Loucy (cell line): ENCODE results near the gene PLCL1.

ENCODE experiments used
- H2AFZ ChIP-seq: fragments of 200-600 bp; sonication (generic); 2 replicates; pipeline ENCODE4 v1.6.0; 2016; ENCODE audit warnings: antibody characterized with exemption, mild to moderate bottlenecking, low read length, moderate library complexity
- H3F3A ChIP-seq: fragments of 200-600 bp; 2 replicates; pipeline ENCODE4 v1.6.0; 2016; ENCODE audit warnings: antibody characterized with exemption, low read depth, mild to moderate bottlenecking
- H3K27me3 ChIP-seq: fragments of 200-600 bp; sonication (generic); 2 replicates; pipeline ENCODE4 v1.6.1; 2014; ENCODE audit warnings: low read length, mild to moderate bottlenecking; ENCODE audit not compliant: insufficient read depth, poor library complexity, severe bottlenecking
- H3K36me3 ChIP-seq: fragments of 200-600 bp; sonication (generic); 2 replicates; pipeline ENCODE4 v1.6.1; 2016; ENCODE audit warnings: low read length; ENCODE audit not compliant: insufficient read depth
- H3K4me1 ChIP-seq: fragments of 200-600 bp; sonication (generic); 2 replicates; pipeline ENCODE4 v1.5.1; 2014; ENCODE audit warnings: low read length, mild to moderate bottlenecking; ENCODE audit not compliant: insufficient read depth, poor library complexity, severe bottlenecking
- H3K4me2 ChIP-seq: fragments of 200-600 bp; sonication (generic); 2 replicates; pipeline ENCODE4 v1.6.0; 2014; ENCODE audit warnings: antibody characterized with exemption, low read length, low read depth, mild to moderate bottlenecking; ENCODE audit not compliant: poor library complexity, severe bottlenecking
- H3K4me3 ChIP-seq: fragments of 200-600 bp; sonication (generic); 2 replicates; pipeline ENCODE4 v1.5.1; 2014; ENCODE audit warnings: low read length, mild to moderate bottlenecking, mixed read lengths; ENCODE audit not compliant: poor library complexity, severe bottlenecking
- H3K79me2 ChIP-seq: fragments of 200-600 bp; sonication (generic); 2 replicates; pipeline ENCODE4 v1.6.1; 2014; ENCODE audit warnings: low read length; ENCODE audit not compliant: insufficient read depth
- H3K9ac ChIP-seq: fragments of 200-600 bp; sonication (generic); 2 replicates; pipeline ENCODE4 v1.6.0; 2014; ENCODE audit warnings: mild to moderate bottlenecking, low read depth, low read length, moderate library complexity; ENCODE audit not compliant: poor library complexity, severe bottlenecking
- H3K9me2 ChIP-seq: fragments of 200-600 bp; sonication (generic); replicated peaks from 2 replicates; pipeline ENCODE4 v1.6.1; 2016; ENCODE audit warnings: low read depth, low read length, mixed read lengths
- H3K9me3 ChIP-seq: fragments of 200-600 bp; sonication (generic); 2 replicates; pipeline ENCODE4 v1.6.1; 2014; ENCODE audit warnings: mild to moderate bottlenecking, antibody characterized with exemption, low read length, low read depth; ENCODE audit not compliant: insufficient read depth
- H4K20me1 ChIP-seq: fragments of 200-600 bp; sonication (generic); 2 replicates; pipeline ENCODE4 v1.6.0; 2014; ENCODE audit warnings: antibody characterized with exemption, low read length, mild to moderate bottlenecking; ENCODE audit not compliant: insufficient read depth, poor library complexity, severe bottlenecking
- EZH2phosphoT487 ChIP-seq: fragments of 200-600 bp; IDR thresholded peaks from 2 replicates; pipeline ENCODE4 v1.6.1; 2018; ENCODE audit warnings: antibody characterized with exemption, mild to moderate bottlenecking, moderate library complexity, borderline replicate concordance
- TF ChIP-seq, protein P1 (sequence below): fragments of 200-600 bp; sonication (generic); conservative IDR thresholded peaks from 2 replicates; pipeline ENCODE4 v1.5.1; 2014; ENCODE audit warnings: mild to moderate bottlenecking, antibody characterized with exemption, low read length

PLCL1 gene

DNA sequence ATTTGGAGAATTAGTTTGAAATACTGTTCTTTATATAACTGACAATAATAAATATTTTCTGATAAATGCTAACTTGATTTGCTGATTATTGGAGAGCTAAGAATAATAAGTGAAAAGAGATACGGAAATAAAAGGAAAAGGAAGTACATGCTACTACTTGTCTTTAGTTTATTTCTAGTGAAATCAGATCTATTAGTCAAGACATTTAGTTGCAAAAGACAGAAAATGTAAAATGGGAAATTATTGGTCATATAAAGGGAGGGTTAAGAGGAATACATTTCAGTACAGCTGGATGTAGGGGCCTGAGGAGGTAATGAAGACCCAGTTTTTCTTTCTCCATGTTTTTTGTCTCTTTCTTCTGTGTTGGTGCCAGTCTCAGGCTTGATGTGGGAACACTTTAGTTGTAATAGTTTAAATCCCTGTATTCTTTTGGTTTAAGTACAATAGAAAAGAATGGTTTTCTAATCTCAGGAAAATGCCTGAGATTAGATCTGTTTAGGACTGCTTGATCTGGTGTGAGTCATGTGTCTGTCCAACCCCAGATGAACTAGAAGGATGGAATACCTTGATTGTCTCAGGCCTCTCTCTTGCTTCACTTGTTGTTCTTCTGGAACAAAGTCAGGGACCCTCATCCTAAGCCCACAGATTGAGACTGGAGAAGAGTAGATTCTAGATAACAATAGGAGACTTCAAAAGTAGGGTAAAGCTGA lies 58.0 kb downstream of the PLCL1 start:
- Histone ChIP-seq H2AFZ (no peak overlapping the region), H3K79me2 (no peaks in the 10 kb centered on the region), H4K20me1 (no peaks in the 10 kb centered on the region), H3K4me2 (no peak overlapping the region), H3K4me3 (no peak overlapping the region), H3K9me2 (no peaks in the 10 kb centered on the region), H3K9ac (no peak overlapping the region), H3F3A (no peaks in the 10 kb centered on the region), H3K36me3 (no peaks in the 10 kb centered on the region), H3K27me3 (no peaks in the 10 kb centered on the region), H3K9me3 (0 out of 2 replicates have a peak, but pooled peaks cover 3% of the 10 kb centered on the region), H3K4me1 (peaks cover 13% of the 10 kb centered on the region)
- TF ChIP-seq EZH2phosphoT487 = no peak
- TF ChIP-seq, protein P1, sequence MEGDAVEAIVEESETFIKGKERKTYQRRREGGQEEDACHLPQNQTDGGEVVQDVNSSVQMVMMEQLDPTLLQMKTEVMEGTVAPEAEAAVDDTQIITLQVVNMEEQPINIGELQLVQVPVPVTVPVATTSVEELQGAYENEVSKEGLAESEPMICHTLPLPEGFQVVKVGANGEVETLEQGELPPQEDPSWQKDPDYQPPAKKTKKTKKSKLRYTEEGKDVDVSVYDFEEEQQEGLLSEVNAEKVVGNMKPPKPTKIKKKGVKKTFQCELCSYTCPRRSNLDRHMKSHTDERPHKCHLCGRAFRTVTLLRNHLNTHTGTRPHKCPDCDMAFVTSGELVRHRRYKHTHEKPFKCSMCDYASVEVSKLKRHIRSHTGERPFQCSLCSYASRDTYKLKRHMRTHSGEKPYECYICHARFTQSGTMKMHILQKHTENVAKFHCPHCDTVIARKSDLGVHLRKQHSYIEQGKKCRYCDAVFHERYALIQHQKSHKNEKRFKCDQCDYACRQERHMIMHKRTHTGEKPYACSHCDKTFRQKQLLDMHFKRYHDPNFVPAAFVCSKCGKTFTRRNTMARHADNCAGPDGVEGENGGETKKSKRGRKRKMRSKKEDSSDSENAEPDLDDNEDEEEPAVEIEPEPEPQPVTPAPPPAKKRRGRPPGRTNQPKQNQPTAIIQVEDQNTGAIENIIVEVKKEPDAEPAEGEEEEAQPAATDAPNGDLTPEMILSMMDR = no peak

DNA sequence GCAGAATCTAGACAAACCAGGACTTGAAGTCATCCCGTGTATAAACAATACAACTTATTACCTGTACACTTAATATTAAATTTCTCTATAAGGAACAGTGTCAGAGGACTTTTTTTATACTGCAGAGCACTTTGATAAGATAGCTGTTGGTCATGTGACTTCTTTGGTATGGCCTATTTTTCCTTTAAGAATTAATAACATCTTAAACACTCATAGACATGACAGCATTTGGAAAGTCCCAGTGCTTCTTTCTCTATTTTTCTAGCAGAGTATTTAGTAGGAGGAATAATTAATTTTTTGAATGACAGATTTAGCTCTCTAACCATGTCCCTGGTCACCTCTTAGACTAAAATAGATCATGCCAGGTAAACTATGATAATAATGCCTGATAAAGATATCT lies 59.4 kb downstream of the PLCL1 start:
- no peak overlapping the region for H3K4me2 ChIP-seq
- no peaks in the 10 kb centered on the region for H4K20me1 ChIP-seq
- no peaks in the 10 kb centered on the region for H3K27me3 ChIP-seq
- H3K9me2 ChIP-seq = no peaks in the 10 kb centered on the region
- no peaks in the 10 kb centered on the region for H3K79me2 ChIP-seq
- 0 out of 2 replicates have a peak, but pooled peaks cover under 1% of the 10 kb centered on the region for H3K9me3 ChIP-seq
- no peak overlapping the region for H2AFZ ChIP-seq
- no peak overlapping the region for H3K9ac ChIP-seq
- no peaks in the 10 kb centered on the region for H3K36me3 ChIP-seq
- TF ChIP-seq, protein P1 = no peak
- no peak for TF ChIP-seq EZH2phosphoT487
- H3F3A ChIP-seq = no peaks in the 10 kb centered on the region
- H3K4me1 ChIP-seq = peaks cover 18% of the 10 kb centered on the region
- H3K4me3 ChIP-seq = no peak overlapping the region

DNA sequence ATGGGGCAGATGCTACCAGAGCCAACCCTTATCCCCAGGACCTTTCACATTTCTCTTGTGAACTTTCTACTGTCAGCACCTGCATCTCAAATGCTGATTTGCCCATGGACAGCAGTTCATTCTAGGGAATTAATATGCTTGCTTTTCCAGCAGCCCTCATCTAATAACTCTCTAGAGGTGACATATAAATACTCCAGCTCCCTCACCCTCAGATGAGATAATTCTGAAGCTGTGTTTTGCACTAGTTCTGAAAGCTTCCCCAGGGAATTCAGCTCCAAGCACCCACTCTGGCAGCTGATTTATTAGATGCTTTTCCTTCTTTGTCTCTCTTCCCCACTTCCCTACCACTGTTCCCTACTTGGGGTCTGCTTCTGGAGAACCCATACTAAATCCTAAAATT lies 62.1 kb downstream of the PLCL1 start:
- H3K4me3 ChIP-seq = no peak overlapping the region
- no peaks in the 10 kb centered on the region for H3K9me3 ChIP-seq
- H4K20me1 ChIP-seq = no peaks in the 10 kb centered on the region
- no peaks in the 10 kb centered on the region for H3K79me2 ChIP-seq
- H2AFZ ChIP-seq = no peak overlapping the region
- H3K9ac ChIP-seq = no peak overlapping the region
- no peaks in the 10 kb centered on the region for H3K36me3 ChIP-seq
- H3F3A ChIP-seq = peaks cover 3% of the 10 kb centered on the region; the same call in 1 of the 2 replicates
- no peak overlapping the region for H3K4me2 ChIP-seq
- TF ChIP-seq, protein P1 = no peak
- no peak for TF ChIP-seq EZH2phosphoT487
- no peaks in the 10 kb centered on the region for H3K9me2 ChIP-seq
- no peaks in the 10 kb centered on the region for H3K27me3 ChIP-seq
- H3K4me1 ChIP-seq = peaks cover 44% of the 10 kb centered on the region
